ENCODE measurements around the gene ECSCR.

DNA sequence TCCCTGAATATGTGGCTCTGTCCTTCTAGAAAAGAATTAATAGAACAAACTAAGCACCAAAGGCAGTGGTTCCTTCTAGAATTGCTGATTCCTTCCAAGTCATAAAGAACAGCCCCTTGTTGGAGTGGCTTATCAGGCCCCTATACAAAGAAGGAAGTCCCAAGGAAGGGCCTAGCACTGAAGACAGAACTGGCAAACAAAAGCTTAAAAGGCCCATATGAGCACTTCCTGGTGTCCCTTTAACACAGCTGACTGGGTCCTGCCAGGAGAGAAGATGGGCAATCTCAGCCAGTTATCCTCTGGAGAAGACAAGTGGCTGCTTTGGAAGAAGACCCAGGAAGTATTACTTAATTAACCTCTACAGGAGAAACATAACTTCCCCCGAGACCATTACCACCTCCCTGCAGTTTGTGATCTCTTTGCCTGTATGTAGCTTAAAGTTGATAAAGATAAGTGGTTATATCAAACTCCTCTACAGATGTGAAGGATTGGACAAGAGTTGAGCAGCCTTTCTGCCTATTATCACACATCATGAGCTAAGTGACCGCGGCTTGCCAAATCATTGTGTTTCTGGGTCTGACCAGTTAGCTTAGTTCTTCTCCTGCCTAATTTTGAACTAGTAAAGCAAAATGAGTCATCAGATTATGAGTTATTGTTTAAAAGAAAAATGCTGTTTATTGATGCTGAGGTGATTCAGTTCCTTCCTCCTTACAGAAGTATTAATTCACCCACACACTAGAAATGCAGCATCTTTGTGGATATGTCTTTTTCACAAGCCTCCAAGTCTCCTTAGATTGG lies 33.3 kb upstream of the ECSCR start:
- TF ChIP-seq, protein P1, sequence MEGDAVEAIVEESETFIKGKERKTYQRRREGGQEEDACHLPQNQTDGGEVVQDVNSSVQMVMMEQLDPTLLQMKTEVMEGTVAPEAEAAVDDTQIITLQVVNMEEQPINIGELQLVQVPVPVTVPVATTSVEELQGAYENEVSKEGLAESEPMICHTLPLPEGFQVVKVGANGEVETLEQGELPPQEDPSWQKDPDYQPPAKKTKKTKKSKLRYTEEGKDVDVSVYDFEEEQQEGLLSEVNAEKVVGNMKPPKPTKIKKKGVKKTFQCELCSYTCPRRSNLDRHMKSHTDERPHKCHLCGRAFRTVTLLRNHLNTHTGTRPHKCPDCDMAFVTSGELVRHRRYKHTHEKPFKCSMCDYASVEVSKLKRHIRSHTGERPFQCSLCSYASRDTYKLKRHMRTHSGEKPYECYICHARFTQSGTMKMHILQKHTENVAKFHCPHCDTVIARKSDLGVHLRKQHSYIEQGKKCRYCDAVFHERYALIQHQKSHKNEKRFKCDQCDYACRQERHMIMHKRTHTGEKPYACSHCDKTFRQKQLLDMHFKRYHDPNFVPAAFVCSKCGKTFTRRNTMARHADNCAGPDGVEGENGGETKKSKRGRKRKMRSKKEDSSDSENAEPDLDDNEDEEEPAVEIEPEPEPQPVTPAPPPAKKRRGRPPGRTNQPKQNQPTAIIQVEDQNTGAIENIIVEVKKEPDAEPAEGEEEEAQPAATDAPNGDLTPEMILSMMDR (conservative IDR thresholded peaks at IDR 0.05 in 1 of 2, IDR thresholded peaks at IDR 0.05 in 1 of 2; ENCODE audit: extremely low read depth in 1 of 2, insufficient read depth in 1 of 2, low read depth in 1 of 2, low read length in 2 of 2), result no peak
- TF ChIP-seq EZH2 (IDR thresholded peaks at IDR 0.05; ENCODE audit: borderline replicate concordance, low read length), result no peak

All from mammary epithelial cell (primary cell).